Naive B cell (primary cell): ENCODE data around the gene SLC35F6. TPM values are rescaled to one million over a fixed set of nuclear protein-coding genes. Genes with fewer than 3 reads are reported as not detected.
"Not testable (repeated sequence)": the region's sequence is repeated elsewhere in the genome, so short reads cannot be mapped to it uniquely, and the experiment has no call there.

Source experiments
- ATAC-seq, 2 donors: fragments of 150-1000 bp; cut with Tn5 transposase; 2 replicates each; pipeline ENCODE4 v1.10.0; 2021; ENCODE audit warnings: low read depth in 2 of 2, mild to moderate bottlenecking in 2 of 2, moderate library complexity in 2 of 2
- DNase-seq: peaks from one replicate; pipeline ENCODE4 v3.0.0; 2022
- H3K27ac Mint-ChIP-seq, 6 donors: one replicate each; pipeline ENCODE4 v1.8.0; 2020 to 2022; ENCODE audit warnings: mild to moderate bottlenecking in 6 of 6, mixed read lengths in 6 of 6, moderate library complexity in 5 of 6, inconsistent platforms in 2 of 6
- H3K27me3 Mint-ChIP-seq, 3 donors: one replicate each; pipeline ENCODE4 v1.8.0; 2021 to 2022; ENCODE audit warnings: mixed read lengths in 3 of 3, mild to moderate bottlenecking in 1 of 3
- H3K36me3 Mint-ChIP-seq, 2 donors: one replicate each; pipeline ENCODE4 v1.8.0; 2020 to 2022; ENCODE audit warnings: mixed read lengths in 2 of 2, inconsistent platforms in 1 of 2, mild to moderate bottlenecking in 1 of 2
- H3K4me1 Mint-ChIP-seq, 3 donors: one replicate each; pipeline ENCODE4 v1.8.0; 2020 to 2022; ENCODE audit warnings: mixed read lengths in 3 of 3, inconsistent platforms in 1 of 3, mild to moderate bottlenecking in 1 of 3, moderate library complexity in 1 of 3
- H3K4me3 Mint-ChIP-seq, 8 donors: one replicate each; pipeline ENCODE4 v1.8.0; 2020 to 2022; ENCODE audit warnings: mild to moderate bottlenecking in 8 of 8, mixed read lengths in 8 of 8, moderate library complexity in 8 of 8, inconsistent platforms in 2 of 8
- H3K9me3 Mint-ChIP-seq, 7 donors: one replicate each; pipeline ENCODE4 v1.8.0; 2020 to 2022; ENCODE audit warnings: mixed read lengths in 7 of 7, mild to moderate bottlenecking in 5 of 7, inconsistent platforms in 2 of 7, moderate library complexity in 1 of 7
- polyA plus RNA-seq, 6 donors: library from polyadenylated mRNA; unstranded; fragments of 300-500 nt; fragmentation: Illumina TruSeq; gene quantifications; one replicate each; pipeline ENCODE4 v1.2.3, GENCODE V29; 2021; ENCODE audit warnings: low read depth in 6 of 6

The SLC35F6 gene
- polyA plus RNA-seq, 6 donors from 2014 or later = 1.3 to 5.7 (median 4.8) TPM

- Mint-ChIP-seq H3K27ac (no peak overlapping the region), H3K4me1 (peaks cover 5 to 8% (median 6%) of the 10 kb centered on the region in 3 donors), H3K4me3 (no peak overlapping the region), H3K27me3 (peaks cover 10 to 30% (median 11%) of the 10 kb centered on the region in 3 donors), H3K36me3 (no peaks in the 10 kb centered on the region), H3K9me3 (no peaks in the 10 kb centered on the region)
- ATAC-seq (no peak), DNase-seq (no peak)
Measured at GRCh38 chr2:26737221-26737620, 26.9 kb upstream of the SLC35F6 start.

DNA sequence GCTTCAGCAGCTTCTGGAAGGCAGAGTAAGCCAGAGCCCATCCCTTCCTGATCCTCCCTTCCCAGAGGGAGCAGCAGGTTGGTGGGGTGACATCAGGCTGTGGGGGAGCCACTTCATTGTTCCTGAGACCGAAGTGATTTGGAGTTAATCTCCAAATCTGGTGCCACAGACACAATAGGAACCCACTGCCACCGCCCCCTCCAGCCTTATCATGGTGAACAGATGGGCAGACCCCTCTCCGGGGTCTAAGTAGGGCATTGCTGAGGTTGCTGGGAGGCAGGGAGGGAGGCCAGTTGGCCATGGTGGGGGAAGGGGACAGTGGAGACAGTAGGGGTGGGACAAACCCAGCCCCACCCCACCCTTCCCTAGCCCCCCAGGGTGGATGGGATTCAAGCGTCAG is 25.6 kb upstream of the SLC35F6 start:
- Mint-ChIP-seq H3K9me3 (no peaks in the 10 kb centered on the region), H3K27ac (no peak overlapping the region), H3K27me3 (peaks cover 8 to 26% (median 10%) of the 10 kb centered on the region in 3 donors), H3K4me1 (peaks cover 5 to 8% (median 6%) of the 10 kb centered on the region in 3 donors), H3K4me3 (peak overlapping the region in 1 of 8 donors; percentile 57), H3K36me3 (no peaks in the 10 kb centered on the region)
- ATAC-seq (no peak), DNase-seq (no peak)

GRCh38 chr2:26739514-26739913 is 24.6 kb upstream of the SLC35F6 start:
- Mint-ChIP-seq H3K27ac (no peak overlapping the region), H3K4me3 (no peak overlapping the region), H3K36me3 (no peaks in the 10 kb centered on the region), H3K4me1 (peaks cover 5 to 8% (median 6%) of the 10 kb centered on the region in 3 donors), H3K9me3 (no peaks in the 10 kb centered on the region), H3K27me3 (peaks cover 5 to 26% (median 10%) of the 10 kb centered on the region in 3 donors)
- ATAC-seq = no peak
- no peak for DNase-seq

DNA sequence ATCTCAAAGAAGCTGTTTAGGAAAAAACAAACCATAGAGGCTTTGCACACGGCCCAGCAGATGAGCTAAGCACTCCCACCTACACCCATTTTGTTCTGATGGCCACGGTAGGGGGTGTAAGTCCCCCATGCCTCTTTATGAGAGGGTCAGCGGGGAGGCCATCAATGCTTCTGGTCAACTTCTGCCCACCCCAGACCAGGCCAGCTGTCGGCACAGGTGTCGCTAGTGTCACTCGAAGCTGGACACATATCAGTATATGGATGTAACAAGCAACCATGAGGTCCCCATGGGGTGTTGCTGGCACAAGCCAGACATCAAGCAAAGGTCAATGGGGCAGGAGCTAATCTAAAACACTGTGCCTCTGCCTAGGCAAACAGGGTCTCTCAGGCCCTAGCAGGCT is 23.7 kb upstream of the SLC35F6 start:
- no peak for ATAC-seq
- peaks cover 5 to 8% (median 6%) of the 10 kb centered on the region in 3 donors for H3K4me1 Mint-ChIP-seq
- no peaks in the 10 kb centered on the region for H3K9me3 Mint-ChIP-seq
- no peaks in the 10 kb centered on the region for H3K36me3 Mint-ChIP-seq
- peak overlapping the region in 2 of 6 donors; percentile 57 to 93 for H3K27ac Mint-ChIP-seq
- peaks cover 5 to 26% (median 10%) of the 10 kb centered on the region in 3 donors for H3K27me3 Mint-ChIP-seq
- H3K4me3 Mint-ChIP-seq = no peak overlapping the region
- DNase-seq = no peak

- Mint-ChIP-seq H3K4me3 (no peak overlapping the region), H3K27ac (peak overlapping the region in 1 of 6 donors; percentile 93), H3K9me3 (no peaks in the 10 kb centered on the region), H3K4me1 (peaks cover 5 to 8% (median 6%) of the 10 kb centered on the region in 3 donors), H3K36me3 (no peaks in the 10 kb centered on the region), H3K27me3 (peaks cover 5 to 26% (median 10%) of the 10 kb centered on the region in 3 donors)
- ATAC-seq (peak; percentile 53 to 58), DNase-seq (no peak)
Measured at GRCh38 chr2:26740890-26741302, 23.2 kb upstream of the SLC35F6 start.

DNA sequence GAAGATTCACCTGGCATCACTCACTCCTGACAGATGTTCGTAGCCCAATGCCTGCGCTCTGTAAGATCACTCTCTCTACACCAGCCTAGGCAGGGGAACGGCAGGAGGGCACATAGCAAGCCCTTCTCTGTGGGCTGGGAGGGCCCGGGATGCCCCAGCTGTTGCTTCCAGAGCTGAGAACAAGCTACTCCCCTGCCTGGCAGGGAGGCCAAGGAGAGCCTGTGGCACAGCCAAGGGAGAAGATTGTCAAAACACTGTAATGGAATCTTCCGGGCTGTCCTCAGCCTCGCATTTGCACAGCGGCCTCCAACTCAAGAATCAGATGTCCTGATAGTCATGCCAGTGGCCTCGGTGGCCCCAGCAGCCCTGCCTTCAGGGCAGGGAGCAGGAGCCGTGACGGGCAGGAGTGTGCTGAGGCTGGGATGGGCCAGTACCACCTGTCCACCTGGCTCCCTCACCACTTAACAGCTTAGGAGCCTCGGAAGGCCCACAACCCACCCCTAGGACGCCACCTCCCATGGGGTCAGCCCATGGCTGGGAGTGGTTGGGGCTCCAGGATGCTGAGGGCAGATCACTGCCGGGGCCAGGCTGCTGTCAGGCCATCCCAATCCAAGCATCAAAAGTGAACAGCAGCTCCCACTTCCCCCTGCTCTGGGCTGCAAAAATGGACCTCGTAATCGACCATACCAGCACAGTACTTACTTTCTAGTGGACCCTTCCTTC is 21.9 kb upstream of the SLC35F6 start:
- H3K9me3 Mint-ChIP-seq = no peaks in the 10 kb centered on the region
- H3K4me1 Mint-ChIP-seq = peaks cover 5 to 8% (median 6%) of the 10 kb centered on the region in 3 donors
- DNase-seq (no peak), ATAC-seq (no peak)
- no peak overlapping the region for H3K27ac Mint-ChIP-seq
- no peak overlapping the region for H3K4me3 Mint-ChIP-seq
- no peaks in the 10 kb centered on the region for H3K36me3 Mint-ChIP-seq
- peaks cover 5 to 26% (median 8%) of the 10 kb centered on the region in 3 donors for H3K27me3 Mint-ChIP-seq

DNA sequence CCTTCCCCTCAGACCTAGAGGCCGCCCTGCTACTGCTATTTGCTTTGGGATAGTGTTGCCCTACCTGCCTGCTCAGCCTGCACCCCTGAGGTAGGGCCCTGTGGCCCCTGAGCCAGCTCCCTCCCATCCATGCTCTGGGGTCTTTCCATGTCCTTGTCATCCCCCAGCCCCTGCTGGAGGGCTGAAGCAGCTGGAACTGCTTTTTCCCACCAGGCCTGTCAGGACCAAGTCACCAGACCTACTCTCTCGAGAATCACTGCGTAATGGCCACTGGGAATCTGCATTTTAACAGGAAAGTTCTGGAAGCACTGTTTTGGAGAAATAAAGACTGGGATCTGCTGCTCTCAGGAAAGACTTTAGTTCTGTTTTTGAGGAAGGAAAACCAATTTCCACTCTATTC is 20.2 kb upstream of the SLC35F6 start:
- Mint-ChIP-seq H3K9me3 (no peaks in the 10 kb centered on the region), H3K27me3 (peaks cover 2 to 10% (median 5%) of the 10 kb centered on the region in 3 donors), H3K4me3 (no peak overlapping the region), H3K4me1 (peaks cover 5 to 8% (median 6%) of the 10 kb centered on the region in 3 donors), H3K27ac (peak overlapping the region in 1 of 6 donors; percentile 41), H3K36me3 (no peaks in the 10 kb centered on the region)
- ATAC-seq = no peak
- no peak for DNase-seq

- peak overlapping the region in 2 of 6 donors; percentile 21 to 64 for H3K27ac Mint-ChIP-seq
Measured at GRCh38 chr2:26744953-26745352, 19.1 kb upstream of the SLC35F6 start.

DNA sequence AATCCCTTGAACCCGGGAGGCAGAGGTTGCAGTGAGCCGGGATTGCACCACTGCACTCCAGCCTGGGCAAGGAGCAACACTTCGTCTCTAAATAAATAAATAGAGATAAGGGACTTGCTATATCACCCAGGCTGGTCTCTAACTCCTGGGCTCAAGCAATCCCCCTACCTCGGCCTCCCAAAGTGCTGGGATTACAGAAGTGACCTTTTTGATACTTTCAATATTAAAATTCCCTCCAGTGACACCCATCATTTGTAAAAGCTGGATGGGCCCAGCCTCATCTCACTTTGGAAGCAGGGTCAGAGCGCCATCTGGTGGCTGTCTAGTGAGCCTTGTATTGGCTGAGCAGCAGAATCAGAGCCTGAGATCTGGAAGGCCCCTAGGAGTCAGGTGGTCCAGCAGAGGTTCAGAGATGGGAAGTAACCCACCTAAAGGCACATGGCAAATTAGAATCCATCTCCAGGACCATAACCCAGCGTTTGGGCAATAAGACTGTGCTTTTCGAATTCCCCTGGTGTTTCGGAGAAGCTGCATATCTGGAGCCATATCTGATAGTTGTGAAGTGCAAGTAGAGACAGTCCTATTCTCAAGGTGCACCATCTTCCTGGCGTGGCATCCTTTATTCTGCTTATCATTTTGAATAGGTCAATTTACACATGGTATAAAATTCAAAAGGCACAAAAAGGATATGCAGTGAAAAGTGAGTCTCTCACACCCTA is 18.3 kb upstream of the SLC35F6 start:
- peaks cover 8 to 13% (median 10%) of the 10 kb centered on the region in 3 donors for H3K4me1 Mint-ChIP-seq
- H3K27me3 Mint-ChIP-seq = peaks cover 0 to 5% (median 4%) of the 10 kb centered on the region in 3 donors
- H3K36me3 Mint-ChIP-seq = no peaks in the 10 kb centered on the region
- ATAC-seq (peak; percentile 92 to 93), DNase-seq (peak; percentile 51)
- no peak overlapping the region for H3K4me3 Mint-ChIP-seq
- peak overlapping the region in 1 of 6 donors; percentile 47 for H3K27ac Mint-ChIP-seq
- H3K9me3 Mint-ChIP-seq = no peaks in the 10 kb centered on the region

More at GRCh38 chr2:26744953-26745352, 19.1 kb upstream of the SLC35F6 start:
- ATAC-seq (no peak), DNase-seq (no peak)
- H3K27me3 Mint-ChIP-seq = peaks cover 0 to 5% (median 5%) of the 10 kb centered on the region in 3 donors
- no peak overlapping the region for H3K4me3 Mint-ChIP-seq
- H3K4me1 Mint-ChIP-seq = peaks cover 7 to 10% (median 8%) of the 10 kb centered on the region in 3 donors
- H3K36me3 Mint-ChIP-seq = no peaks in the 10 kb centered on the region
- no peaks in the 10 kb centered on the region for H3K9me3 Mint-ChIP-seq

DNA sequence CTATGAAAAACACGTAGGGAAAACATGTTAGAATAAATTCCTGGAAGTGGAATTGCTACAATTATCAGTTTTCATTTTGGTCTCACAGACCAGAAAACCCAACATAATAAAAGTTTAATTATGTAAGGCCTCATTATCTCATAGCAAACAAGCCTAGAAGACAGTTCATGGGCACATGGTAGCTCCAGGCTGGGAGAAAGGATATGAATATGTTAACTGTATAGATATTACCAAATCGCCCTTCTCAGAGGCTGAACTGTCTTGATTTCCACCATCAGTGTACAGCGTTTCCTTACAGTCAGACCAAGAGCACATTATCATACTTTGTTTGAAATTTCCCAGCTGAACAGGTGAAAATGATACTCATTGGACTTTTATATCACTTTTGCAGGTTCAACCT is 17.1 kb upstream of the SLC35F6 start:
- Mint-ChIP-seq H3K4me1 (peaks cover 4 to 8% (median 6%) of the 10 kb centered on the region in 3 donors), H3K36me3 (no peaks in the 10 kb centered on the region), H3K4me3 (no peak overlapping the region), H3K27me3 (no peaks in the 10 kb centered on the region), H3K27ac (peak overlapping the region in 1 of 6 donors; percentile 72), H3K9me3 (peaks cover 0 to 2% (median 0%) of the 10 kb centered on the region in 7 donors)
- no peak for DNase-seq
- no peak for ATAC-seq

DNA sequence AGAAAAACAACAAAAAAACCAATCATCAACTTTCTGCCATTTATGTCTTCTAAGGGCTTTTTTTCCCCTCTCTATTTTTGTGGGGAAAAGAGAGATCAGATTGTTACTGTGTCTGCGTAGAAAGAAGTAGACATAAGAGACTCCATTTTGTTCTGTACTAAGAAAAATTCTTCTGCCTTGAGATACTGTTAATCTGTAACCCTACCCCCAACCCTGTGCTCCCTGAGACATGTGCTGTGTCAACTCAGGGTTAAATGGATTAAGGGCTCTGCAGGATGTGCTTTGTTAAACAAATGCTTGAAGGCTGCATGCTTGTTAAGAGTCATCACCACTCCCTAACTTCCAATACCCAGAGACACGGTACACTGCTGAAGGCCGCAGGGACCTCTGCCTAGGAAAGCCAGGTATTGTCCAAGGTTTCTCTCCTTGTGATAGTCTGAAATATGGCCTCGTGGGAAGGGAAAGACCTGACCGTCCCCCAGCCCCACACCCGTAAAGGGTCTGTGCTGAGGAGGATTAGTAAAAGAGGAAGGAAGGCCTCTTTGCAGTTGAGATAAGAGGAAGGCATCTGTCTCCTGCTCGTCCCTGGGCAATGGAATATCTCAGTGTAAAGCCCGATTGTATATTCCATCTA is 14.2 kb upstream of the SLC35F6 start:
- H3K4me1 Mint-ChIP-seq = peaks cover 5 to 10% (median 7%) of the 10 kb centered on the region in 3 donors
- not testable (repeated sequence) for H3K36me3 Mint-ChIP-seq, ATAC-seq, H3K27me3 Mint-ChIP-seq, H3K27ac Mint-ChIP-seq, H3K9me3 Mint-ChIP-seq, DNase-seq
- peak overlapping the region in 2 of 8 donors; percentile 38 to 58 for H3K4me3 Mint-ChIP-seq

- peaks cover 8 to 14% (median 11%) of the 10 kb centered on the region in 3 donors for H3K4me1 Mint-ChIP-seq
- not testable (repeated sequence) for H3K4me3 Mint-ChIP-seq, H3K27me3 Mint-ChIP-seq, ATAC-seq, DNase-seq, H3K36me3 Mint-ChIP-seq, H3K9me3 Mint-ChIP-seq, H3K27ac Mint-ChIP-seq
Measured at GRCh38 chr2:26750467-26750866, 13.6 kb upstream of the SLC35F6 start.

GRCh38 chr2:26752656-26753055 is 11.4 kb upstream of the SLC35F6 start:
- H3K36me3 Mint-ChIP-seq = no peaks in the 10 kb centered on the region
- ATAC-seq (no peak), DNase-seq (no peak)
- H3K27me3 Mint-ChIP-seq = no peaks in the 10 kb centered on the region
- H3K4me1 Mint-ChIP-seq = peaks cover 8 to 14% (median 11%) of the 10 kb centered on the region in 3 donors
- H3K27ac Mint-ChIP-seq = no peak overlapping the region
- peaks cover 0 to 2% (median 0%) of the 10 kb centered on the region in 7 donors for H3K9me3 Mint-ChIP-seq
- H3K4me3 Mint-ChIP-seq = peak overlapping the region in 1 of 8 donors; percentile 21
